ENCODE data around the gene RAD51B.

The RAD51B gene

DNA sequence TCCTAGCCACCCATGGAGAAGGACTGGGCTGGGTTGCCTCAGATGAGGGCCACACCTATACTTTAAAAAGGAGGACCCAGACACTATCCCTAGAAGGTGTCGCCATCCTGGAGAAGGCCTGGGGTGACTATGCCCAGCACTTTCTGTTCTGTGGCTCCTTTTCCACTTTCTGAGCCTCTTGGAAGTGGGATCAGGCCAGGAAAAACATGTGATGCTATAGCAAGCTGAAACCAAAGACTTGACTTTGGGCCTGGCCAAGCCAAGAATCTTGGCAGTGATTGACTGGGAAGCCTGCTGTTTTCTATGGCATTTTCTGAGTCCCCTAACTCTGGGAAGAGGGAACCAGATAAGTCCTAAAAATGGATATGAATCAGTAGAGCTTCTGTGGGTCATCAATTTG is 641.0 kb downstream of the RAD51B start:
- no peak for DNase-seq

DNA sequence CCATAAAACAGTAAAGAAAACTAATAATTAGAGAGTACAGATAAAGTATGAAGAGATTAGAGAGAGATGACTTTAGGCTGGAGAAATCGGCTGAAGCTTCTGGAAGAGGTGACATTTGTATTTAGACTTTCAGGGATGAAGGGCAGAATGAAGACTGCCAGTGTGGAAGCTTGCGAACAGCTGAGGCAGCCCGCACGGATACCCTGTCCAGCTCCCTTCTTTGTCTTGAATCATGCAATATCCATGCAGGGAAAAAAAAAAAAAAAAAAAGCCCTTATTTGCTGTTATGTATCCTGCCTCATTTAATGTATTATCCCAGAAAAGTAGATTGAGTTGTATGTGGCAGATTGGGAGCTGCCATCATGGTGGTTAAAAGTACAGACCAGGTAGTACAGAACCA is 641.5 kb downstream of the RAD51B start:
- DNase-seq, result no peak

DNA sequence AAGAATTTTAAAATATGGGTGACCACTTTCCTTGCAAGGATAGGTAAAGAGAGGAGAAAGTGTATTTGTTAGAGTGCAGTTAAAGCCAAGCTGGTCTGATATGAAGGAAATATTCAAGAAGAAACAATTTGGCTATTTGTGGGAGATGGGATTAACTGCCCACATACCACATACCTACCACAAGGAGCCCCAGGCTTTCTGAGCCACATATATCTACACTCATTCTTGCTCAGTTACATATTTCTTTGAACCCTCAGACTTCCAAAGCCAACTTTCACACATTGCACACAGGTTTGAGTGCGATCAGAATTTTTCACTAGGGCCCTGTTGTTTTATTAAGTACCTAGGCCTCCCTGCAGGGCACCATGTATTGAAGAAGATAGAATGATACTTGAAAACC is 643.1 kb downstream of the RAD51B start:
- DNase-seq, result no peak

DNA sequence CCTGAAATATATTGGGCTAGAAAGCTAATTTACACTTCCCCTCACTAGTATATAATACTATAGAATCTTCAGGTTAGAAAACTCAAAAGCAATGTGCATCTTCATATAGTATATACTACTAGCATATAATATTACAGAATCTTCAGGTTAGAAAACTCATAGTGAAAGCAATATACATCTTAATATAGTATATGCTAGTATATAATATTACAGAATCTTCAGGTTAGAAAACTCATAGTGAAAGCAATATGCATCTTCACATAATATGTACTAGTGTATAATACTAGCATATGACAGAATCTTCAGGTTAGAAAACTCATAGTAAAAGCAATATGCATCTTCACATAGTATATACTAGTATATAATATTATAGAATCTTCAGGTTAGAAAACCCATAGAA is 643.7 kb downstream of the RAD51B start:
- DNase-seq, result no peak

DNA sequence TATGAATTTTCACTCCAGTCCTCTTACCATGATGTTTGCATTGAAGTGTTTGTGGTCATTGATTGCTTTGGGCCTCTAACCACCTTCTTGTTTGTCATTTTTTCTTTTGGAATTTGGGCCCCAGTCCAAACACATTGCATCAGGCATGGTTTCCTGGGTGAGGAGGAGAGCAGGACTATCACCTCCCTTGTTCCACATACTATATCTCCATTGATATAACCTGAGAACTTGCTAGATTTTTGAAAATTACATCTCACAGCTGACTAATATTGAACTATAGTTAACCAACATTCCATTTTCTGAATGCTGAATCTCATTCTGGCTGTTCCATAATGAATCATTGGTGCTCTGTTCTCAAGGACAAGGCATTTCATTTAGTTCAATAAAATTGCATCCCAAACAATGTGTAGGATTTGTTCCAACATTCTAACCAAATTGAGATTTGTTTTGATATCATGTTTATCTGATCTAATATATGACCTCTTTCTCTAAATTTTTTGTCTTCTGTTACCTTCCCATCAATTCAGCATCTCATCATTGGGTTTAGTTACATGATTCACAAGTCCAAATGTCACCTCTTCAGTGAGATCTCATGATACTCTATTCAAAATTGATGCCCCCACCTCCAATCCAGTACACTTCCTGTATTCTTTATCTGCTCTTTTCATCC is 644.3 kb downstream of the RAD51B start:
- no peak for DNase-seq

DNA sequence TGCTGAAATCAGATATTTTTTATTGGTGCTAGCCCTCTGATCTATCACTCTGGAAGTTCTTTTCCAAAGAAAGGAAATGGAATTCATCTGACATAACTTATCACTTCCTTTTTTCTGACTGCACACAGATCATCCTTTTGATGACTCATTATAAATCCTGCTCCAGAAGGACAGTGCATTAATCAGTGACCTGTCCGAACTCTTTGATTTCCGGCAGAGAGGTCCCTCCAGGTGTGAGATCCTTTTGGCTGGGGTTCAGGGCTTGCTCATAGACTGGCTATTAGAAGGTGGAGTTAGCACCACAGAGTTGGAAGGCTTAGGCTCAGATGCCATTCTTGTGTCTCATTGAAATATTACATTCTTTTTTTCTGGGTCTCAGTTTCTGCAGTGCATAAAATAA is 645.1 kb downstream of the RAD51B start:
- DNase-seq, result no peak

DNA sequence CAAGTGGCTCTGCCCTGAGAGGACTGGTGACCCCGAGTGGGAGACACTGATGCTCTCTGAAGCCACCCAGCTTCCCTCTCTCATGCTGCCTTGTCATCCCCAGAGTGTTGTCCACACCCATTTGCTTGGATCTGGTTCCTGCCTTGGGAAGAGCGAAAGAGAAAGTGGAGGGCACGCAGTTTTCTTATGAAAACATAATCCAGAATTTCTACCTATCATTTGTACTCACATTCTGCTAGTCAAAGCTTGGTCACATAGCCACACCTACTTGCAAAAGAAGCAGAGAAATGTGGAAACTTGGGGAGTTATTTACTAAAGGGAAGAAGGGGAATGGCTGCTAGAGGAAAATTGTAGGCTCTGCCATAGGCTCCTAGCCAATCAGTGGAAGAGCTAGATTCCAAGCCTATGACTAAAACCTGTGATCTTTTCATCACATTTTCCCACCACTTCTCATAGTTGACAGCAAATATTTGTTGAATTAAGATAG is 647.0 kb downstream of the RAD51B start:
- no peak for DNase-seq

DNA sequence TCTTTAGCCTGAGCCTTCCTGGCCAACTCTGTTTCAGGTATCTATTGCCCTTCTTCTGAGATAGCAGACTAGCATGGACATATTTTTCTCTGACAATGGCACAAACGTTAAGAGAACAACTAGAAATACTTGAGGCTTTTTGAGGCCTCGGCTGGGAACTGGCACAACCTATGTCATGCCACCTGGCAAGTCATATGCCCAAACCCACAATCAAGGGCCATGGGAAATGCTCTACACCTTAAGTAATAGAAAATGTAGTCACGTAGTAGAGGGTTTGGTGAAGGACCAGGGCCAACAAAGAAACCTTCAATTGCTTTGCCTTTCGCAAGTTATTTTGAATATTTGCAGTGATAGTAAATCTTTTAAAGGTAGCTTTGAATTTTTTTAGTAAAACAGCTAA is 647.8 kb downstream of the RAD51B start:
- DNase-seq, result no peak

DNA sequence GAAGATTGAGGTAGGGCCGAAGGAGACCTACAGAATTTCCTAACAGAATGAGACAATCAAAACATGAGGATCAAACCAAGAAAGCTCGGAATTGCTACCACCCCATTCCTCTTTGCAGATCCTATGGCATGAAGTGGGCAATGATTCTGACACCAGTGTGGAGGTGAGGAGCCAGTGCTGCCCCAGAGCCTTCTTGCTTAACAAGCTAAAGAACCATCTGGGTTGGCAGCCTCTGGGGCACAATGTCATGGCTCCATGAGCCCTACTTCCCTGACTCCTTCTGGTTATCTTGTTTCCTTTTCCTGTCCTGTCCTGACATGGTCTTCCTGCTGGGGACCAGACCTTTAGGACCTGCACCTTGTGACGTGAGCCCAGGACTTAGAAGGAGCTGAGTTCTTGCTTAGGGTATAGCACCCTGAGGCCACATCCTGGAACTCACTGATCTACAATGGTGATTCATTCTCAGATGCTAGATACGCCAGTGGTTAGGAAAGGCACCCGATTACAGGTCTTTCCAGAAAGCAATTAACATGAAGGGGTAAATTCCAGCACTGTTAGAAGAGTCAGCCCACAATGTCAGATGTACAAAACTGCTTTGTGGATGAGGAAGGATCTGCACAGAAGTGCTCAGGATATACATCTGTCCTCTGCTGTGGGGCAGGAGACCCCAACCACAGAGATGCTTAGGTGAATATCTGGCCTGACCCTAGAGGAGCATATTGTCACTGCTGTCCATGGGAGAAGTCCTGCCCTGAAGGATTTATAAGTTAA is 649.0 kb downstream of the RAD51B start:
- no peak for DNase-seq

DNA sequence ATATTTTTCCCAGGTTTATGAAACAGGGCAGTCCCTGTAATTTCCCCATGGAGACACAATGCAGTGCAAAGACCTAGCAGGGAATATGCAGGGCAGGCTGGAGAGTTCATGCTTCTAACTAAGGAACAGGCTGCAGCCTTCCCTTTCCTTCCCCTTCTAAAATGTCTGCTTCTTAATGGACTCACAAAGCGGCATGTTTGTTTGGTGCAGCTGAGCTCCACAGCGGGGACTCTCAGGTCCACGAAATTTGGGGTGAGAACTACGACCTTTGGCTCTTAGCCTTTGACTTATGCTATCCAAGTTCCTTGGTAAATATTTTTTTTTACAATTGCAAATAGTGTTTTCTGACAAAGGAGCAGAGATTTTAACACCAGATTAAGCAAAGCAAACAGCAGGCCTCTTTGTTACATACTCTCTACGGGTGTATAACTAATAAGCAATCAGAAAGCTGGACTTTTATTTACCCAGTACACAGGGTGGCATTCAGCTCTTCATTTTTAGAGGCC is 649.7 kb downstream of the RAD51B start:
- DNase-seq, result no peak

DNA sequence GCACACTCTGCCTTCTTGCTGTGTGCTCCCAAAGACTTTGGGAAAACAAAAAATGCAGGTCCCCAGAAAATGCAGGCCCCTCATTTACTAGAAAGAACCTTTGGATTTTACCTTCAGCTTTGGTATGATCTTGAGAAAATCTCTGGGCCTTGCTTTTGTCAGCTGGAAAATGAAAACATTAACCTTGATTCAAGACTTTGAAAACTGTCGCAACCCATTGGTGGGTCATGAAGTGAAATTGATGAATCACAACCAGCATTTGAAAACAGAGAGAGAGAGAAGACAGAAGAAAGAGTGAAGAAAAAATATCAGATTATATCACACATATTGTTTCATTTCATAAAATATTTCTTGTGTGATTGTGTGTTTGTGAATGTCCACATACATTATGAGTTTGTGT is 650.8 kb downstream of the RAD51B start:
- no peak for DNase-seq

DNA sequence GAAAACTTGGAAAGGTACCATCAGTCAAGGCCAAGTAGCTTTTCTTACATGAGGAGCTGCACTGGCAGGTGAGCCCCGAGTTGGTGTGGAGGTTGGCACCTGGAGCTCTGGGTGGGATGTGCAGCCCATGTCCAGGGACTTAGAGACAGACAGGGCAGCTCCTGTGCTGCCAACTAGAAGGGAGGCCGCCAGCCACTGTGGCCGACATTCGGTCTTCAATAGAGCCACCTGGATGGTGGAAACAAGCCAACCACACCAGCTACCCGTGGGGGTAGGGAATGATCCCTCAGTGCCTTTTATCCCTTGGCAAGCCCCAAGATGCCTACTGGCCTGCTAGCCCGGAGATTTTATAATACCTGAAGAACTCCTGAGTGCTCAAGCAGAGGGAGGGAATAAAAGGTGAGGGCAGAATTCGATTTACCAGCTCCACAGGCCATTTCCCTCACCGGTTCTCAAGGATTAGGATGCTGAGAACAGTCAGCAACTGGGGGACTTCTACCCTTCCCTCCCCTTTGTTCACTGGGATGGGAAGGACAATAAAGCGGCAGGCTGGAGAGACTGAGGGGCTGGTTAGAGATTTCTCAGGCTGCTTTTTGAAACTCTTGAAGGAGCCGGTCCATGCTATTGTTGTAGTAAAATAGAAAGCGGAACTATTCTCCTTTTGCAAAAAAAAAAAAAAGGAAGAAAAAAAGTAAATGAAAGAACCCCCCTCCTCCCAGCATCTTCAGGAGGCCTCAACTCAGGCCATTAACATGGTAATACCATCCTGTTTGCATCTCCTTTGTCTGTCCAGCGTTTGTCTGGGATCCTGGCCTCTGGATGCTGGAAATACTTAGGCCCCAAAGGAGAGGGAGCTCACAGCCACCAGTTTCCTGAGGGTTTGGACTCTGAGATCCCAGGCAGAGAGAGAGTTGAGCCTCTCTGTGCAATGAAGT is 651.7 kb downstream of the RAD51B start:
- DNase-seq, result no peak

DNA sequence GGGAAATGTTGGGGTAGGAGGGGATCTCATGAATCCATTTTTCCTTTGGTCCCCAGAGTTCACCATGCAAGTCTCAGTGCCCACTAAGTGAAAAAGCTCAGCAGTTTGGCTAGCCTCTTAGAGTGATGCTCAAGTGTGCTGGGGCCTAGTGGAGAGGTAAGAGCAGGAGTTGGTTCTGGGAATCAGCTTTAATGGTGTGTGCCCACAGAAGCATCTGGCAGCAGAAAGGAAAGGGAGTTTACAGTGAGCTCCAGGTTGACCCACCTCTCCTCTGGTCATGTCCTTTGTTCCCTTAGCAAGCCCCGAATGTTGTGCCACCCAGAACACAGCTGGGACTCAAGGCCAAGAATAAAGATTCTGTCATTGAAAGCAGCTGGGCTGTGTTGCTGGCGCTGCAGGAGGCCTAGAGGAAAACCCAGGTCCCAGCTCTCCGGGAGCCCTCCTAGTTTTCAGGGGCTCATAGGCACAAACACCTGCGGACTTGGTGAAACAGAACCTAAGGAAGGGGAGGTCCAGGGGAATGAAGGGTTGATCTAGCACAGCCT is 652.5 kb downstream of the RAD51B start:
- no peak for DNase-seq

DNA sequence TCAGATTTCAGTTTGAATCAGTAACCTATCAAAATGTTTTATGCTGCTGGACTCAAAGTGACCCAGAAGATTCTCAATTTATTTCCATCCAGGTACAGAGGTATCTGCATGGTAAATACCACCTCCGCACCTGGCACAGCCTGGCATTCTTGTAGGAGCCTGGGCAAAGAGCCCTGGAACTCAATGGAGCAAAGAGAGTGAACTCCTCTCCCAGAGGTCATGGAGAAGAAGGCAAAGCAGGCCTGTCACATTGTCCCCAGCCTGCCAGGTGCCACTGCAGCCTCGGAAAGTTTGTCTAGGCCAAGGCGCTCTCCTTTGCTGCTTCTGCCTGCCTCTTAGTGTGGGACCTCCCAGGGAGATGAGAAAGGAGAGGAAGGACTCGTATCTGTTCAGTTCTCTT is 653.5 kb downstream of the RAD51B start:
- DNase-seq, result no peak

DNA sequence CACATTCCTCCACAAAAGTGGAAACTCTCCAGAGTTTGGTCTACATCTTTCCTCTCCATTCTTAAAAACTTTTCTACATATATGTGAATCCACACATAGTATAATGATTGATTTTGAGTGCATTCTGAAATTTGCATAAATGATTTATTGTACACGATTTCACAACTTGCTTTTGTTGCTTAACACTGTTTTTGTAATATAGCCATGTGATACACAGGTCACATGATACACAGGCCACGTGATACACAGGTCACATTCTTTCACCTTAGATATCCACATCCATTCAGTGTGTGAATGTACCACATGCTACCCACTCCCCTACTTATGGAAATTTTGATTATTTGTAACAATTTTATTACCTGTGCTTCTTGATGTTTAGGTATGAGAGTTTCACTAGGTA is 654.2 kb downstream of the RAD51B start:
- no peak for DNase-seq

DNA sequence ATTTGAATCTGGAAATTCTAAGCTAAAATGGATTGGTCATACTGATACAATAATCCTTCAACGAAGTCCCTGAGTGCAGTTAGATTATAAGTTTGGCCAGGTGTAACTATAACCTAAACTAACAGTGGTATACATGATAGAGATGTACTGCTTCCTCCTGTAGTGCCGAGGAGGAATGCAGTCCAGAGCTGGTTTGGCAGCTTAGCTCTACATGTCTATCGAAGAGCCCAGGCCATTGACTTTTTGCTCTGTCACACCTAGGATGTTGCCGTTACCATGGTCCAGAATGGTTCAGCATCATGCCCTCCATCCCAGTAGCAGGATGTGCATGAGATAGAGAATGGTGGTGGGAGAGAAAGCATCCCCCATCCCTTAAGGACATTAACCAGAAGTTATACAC is 655.2 kb downstream of the RAD51B start:
- no peak for DNase-seq

DNA sequence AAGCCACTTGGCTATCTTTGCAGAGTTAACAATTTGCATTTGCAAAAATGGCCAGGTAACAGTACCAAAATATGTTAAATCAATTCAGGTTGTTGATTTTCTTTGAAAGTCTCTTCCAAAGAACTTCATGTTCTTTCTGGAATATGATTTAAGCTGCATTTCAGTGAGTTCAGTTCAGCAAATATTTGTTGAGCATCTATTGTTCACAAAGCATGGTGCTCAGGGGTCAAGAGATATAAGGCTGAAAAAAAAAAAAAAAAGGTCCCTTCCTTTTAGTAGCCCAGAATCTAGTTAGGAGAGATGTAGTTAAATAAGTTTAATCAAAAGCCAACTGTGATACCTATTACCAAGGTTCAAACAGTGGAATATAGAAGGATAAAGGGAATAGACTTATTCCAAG is 656.2 kb downstream of the RAD51B start:
- no peak for DNase-seq

DNA sequence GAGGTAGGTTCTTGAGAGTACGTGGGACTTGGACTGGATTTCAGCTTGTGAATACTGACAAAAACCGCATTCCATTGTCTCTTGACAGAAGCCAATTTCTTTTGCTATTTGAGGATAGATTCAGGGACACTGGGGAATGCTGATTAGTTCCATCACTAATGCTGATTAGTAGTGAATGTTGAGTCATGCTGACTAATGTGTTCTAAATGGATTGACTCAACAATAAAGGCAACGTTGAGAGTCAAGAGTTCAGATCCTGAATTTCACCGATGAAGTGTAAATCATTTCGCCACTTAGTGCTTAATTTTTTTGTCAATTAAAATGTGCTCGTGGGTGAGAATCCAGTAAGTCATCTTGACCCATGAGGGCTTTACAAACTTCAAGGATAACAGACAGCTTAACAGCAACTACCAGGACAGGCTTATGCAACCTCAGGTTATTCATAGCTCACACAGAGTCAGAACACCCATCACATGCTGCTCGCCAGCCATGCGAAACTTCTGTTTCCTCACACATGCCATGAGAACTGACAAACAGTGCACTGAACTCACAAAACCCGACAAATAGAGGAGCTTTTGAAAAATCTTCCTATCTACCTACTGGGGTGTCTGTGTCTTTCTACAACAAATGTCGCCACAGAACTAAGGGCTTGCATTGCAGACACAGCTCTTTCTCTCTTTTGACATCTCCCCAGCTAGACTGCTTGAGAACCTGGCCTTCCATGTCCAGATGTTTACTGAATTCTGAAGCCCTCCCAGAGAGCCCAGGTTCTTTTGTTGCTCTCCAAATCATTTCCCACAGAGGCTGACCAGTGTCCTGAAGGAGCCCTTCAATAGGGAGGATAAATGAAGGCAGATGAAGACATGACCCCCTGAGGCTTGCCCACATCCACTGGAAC is 656.9 kb downstream of the RAD51B start:
- no peak for DNase-seq

DNA sequence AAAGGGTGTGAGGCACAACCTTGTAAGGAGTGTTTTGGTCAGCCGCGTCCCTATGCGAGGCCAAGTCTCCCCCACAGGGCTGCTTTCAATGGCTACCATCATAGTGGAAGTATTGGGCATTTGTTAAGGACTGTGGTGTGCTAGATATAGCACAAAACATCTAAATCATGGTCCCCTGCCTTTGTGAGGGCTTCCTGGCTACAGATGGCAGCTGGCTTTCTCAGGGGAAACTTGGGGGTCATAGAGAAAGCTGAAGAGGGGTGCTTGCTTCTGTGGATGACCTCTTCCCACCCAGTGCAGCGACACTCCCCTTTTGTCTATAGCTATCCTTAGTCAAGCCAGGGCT is 657.5 kb downstream of the RAD51B start:
- DNase-seq, result no peak

DNA sequence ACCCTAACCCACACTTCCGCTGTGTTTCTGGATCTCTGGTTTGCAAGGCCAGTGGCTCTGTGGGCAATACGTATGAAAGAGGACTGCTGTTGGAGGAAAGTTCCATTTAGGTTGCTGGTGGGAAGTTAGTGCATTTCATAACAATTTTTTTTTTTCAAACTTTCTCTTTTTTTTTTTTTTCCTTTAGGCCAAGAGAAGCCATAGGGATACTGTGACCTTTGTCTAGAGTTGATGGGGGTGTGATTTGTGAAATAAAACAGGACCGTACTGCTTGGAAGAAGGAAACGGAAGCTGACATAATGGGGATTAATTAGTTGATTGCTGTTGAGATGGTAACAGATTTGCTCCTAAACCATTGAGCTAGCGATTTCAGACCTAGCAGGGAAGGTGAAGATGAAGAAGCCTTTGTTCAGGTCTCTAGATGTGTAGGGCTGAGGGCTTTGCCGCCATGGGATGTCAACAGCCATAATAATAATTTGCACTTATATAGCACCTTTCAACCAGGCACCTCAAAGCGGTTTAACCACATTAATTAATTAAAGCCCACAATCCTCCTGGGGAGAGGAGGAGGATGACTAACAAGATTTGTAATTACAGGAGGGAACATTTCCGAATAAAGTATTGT is 658.0 kb downstream of the RAD51B start:
- no peak for DNase-seq

DNA sequence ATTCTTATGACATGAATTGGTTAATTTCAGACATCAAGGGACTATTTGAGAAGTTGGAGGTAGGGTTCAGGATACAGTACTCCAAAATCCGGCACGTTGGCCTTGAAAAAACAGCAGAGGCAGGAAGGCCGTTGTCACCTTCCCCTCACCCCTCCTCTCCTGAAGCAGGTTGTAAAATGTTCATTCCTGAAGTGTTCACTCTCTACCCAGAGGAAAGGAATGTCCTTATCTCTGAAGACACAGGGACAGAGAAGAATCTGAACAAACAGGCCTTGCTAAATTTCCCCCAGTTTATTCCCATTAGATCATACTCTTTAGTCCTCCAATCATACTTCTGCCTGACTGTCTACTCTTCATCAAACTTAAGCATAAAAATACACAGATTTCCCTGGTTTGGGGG is 659.7 kb downstream of the RAD51B start:
- no peak for DNase-seq

DNA sequence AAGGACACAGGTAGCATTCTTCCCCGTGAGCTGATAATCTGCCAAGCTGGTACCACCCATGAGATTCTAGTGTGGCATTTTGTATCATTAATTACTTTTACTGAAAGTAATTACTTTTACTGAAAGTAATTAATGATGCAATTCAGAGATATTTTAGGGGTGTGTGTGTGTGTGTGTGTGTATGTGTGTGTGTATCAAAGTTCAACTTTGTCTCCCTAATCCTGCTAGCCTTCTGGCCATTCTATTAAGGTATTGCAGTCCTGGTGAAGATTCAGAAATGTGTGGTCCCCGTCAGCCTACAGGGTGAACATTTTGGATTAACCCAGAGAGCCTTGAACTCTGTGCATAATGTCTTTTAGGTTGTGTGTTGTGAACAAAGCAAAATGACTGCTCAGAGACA is 662.4 kb downstream of the RAD51B start:
- no peak for DNase-seq
